Epidermal melanocyte (primary cell): Measurements from ENCODE around the gene TLE2.

Experiments used
- DNase-seq: peaks from one replicate; pipeline ENCODE4 v3.0.0; 2011; ENCODE audit warnings: low spot score; ENCODE audit not compliant: insufficient read length

Gene TLE2

GRCh38 chr19:2952953-2953481 is 76.1 kb downstream of the TLE2 start:
- DNase-seq, result no peak

GRCh38 chr19:2950286-2951124 is 78.6 kb downstream of the TLE2 start:
- peak; percentile 99 for DNase-seq

DNA sequence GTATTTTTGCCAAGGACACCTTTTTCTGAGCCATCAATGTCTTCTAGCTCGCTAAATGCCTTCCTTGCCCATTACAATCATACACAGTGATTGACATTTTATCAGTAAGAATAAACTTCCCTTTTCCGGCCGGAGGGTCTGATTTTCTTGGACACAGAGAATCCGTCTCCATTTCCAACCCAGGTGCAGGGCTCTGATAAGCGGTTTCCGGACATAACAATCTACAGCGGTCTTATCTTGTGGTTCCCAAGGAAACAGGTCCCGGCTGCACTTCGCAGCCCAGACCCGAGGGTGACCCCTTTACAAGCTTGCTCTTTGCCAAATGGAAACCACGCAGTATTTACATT is 79.2 kb downstream of the TLE2 start:
- no peak for DNase-seq
